GM21723 (cell line): ENCODE data around the gene NTRK3.
A peak's percentile ranks its signal among the peaks of the same experiment; 100 is the strongest.
"Not testable (repeated sequence)": the region's sequence is repeated elsewhere in the genome, so short reads cannot be mapped to it uniquely, and the experiment has no call there.

Source experiments
- ATAC-seq: cut with Tn5 transposase; IDR thresholded peaks from one replicate; pipeline ENCODE4 v1.9.1; 2021; ENCODE audit warnings: mild to moderate bottlenecking, moderate library complexity; ENCODE audit not compliant: unreplicated experiment

The NTRK3 gene

DNA sequence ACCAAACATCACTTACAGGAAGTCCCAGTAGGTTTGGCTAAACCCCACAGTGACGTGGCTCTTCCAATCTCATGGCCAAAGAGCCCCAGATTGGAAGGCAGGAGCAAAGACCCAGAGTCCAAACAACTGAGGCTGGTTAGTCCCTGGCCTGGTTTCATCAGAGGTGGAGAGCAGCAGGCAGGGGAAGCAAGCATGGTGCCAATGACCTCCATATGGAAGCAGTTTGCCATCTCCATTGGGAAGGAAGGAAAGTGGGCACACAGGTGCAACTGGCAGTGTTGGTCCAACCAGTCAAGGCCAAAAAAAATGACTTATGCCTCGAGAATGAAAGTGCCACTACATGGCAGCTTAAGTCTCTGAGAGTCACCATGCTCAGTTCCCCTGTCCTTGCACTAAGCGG, 175.9 kb downstream of the NTRK3 start:
- ATAC-seq, result no peak

DNA sequence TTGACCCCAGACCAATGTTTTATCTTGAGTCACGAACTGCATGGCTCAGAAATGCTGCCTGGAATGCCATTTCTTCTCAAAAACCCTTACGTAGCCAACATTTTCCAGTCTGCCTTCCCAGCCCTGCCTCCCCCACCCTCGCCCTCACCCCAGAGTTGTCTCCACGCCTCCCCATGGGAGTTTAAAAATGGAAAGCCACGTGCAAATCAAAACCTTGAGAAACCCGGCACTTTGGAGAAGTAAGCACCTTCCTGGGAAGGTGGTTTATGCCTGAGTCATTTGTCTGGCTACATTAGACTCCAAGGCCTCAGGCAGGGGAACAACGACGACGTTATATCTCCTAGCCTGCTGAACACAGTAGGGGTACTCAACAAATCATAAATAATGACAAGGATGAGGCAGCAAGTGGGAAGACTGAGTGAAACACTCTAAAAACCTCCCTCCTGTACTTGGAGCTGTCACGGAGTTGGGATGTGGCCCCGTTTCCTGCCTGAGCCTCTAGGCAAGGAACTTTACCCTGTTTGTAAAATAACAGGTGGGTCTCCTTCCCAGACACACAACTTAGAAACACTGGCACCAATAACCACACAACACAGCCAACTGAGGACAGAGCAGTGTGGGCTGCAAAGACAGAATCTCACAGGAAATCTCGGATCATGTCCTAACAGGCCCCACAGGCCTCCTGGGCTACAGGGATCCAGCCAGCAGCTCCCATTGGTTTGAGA, 179.1 kb downstream of the NTRK3 start:
- ATAC-seq, result no peak

DNA sequence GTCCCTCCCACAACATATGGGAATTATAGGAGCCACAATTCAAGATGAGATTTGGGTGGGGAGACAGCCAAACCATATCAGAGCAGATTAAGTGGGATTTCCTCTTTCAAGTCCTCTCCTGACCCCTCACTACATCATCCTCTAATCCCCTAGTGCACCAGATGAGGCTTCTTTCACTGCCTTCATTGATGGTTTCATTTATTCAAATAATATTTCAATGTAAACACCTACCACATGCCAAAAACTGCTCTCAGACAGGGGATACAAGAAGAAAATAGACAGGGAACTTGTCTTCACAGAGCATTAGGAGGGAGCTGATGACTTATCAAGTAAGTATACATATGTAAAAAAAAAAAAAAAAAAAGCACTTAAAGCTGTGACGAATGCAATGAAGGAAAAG, 180.2 kb downstream of the NTRK3 start:
- no peak for ATAC-seq

DNA sequence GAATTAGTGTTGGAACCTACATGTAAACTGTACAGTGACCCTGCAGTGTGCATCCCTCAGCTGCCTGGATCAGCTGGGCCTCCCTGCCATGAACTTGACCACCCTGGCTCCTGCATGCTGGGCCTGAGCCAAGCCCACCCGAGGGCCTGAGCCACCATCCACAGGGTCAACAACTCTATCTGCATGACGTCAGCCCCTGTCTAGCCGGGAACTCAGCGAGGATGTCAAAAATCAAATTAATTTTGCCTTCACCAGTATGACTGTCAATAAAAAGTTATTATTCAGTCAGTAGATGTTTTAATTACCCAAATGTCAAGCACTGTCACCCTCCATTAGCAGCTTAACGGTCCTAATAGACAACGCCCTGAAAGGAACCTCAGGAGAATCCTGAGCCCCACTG, 181.4 kb downstream of the NTRK3 start:
- ATAC-seq, result no peak

DNA sequence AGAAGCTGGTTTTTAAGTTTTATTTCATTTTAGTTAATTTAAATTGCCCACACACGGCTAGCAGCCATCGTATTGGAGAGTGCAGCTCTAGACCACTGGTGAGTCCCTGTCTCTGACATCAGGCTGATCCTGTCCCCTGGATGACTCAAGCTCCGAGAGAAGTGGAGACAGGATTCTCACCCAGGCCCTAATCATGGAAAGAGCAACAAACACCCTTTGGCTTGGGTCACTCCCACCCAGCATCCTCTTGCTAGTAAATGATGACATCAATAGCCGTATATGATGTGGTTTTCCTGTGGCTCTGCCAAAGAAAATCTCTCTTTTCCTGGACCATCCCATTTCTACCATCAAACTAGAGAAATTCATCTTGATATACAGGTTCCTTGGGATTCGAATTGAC, 182.2 kb downstream of the NTRK3 start:
- no peak for ATAC-seq

DNA sequence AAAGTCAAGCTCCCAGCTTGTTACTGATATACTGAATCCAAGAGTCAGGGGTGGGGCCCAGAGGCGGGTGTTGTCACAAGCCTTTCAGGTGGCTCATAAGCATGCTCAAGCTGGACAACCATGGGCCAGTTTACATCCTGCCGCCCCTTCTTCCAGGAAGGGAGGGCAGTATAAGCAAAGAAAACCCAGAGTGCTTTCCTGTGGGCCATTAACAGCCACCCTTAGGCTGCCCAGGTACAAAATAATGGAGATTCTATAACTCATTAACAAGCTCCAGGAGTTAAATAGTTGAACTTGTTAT, 183.2 kb downstream of the NTRK3 start:
- no peak for ATAC-seq

DNA sequence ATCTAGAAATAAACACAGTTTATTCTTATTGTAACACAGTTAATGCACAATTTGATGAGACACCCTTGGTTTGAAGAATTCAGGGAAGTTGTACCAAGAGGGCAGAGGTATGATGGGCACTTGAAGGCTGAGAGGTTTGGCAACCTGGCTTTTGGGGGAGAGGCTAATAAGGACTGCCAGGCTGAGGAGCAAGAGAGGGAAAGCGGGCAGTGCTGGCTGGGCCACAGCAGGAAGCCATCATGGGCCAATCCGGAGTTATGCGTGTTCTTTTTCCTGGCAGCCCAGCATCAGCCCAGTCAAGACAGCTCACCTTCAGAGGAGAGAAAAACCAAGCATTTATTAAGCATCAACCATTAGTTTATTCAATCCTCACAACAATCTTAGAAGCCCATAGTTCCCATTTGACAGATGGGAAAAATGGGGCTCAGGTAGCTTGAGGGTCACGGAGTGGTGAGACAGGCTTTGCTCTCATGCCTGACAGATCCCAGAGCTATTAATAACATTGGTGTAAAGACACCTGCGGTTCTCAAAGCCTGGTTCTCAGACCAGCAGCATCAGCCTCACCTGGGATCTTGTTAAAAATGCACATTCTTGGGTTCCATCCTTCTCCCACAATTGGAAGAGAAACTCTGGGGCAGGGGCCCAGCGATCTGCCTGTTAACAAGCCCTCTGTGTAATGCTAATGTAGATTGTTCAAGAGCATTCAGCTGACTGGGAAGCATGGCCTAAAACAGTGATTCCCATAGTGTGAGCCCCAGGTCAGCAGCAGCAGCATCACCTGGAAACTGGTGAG, 183.7 kb downstream of the NTRK3 start:
- ATAC-seq, result no peak

DNA sequence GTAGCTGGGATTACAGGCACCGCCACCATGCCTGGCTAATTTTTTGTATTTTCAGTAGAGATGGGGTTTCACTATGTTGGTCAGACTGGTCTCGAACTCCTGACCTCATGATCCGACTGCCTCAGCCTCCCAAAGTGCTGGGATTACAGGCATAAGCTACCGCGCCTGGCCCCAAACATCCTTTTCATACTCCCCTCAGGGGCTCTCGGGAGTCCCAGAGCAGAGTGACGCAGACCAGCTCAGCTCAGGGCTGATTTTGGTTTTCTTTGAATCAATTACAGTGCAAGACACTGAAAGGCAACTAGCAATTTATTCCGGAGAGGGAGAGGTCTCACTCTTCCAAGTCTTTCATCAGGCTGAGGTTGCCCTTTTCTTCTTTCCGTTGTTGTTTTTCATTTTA, 184.4 kb downstream of the NTRK3 start:
- ATAC-seq, result not testable (repeated sequence)

DNA sequence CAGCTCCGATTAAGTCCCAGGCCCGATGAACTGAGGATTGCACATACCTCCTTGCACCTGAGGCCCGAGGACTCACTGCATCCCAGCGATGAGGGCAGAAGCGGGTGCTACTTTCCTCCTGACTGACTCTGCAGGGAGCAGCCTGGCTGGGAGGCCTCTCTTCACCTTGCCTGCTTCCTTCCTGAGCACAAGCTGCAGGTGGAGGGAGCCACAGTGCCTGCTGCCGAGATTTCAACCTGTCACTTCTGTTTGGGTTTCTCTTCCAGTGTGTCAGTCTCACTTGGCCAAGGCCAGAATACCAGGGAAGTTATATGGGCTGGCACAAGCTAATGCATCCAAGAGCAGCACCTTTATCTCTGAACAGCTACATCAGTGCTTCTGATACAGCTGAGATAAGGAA, 185.4 kb downstream of the NTRK3 start:
- ATAC-seq, result no peak

DNA sequence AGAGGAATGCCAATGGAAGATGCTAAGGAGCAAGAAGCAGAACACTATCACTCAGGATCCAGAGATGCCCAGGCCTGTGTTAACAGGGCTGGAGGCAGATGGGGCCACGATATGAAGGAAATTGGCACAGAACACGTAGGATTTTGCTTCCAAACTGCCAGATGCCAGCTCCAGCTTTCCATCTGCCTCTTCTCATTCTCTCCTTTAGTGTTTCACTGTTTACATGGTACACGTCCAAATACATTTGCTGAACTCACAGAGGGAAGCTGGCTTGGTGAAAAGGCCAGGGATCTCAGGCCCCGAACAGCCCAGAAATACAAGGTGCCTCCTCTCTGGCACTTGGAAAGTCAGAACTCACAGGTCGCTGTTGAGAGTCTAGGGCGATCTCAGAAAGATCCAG, 187.0 kb downstream of the NTRK3 start:
- ATAC-seq, result no peak

DNA sequence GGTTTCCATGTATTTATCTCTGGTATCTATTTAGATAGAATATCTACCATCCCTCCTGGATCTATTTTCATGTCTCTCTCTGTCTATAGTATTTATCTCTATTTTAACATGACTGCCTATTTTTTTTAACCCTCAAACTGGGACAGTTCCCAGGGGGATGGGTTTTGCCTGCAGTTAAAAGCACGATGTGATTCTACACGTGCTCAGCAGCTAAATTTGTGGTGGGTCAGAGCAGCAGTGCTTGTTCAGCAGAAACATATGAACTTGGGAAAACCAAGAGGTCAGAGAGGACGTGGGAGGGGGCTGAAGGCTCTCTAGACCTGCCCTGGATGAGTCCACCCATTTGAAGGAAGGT, 189.2 kb downstream of the NTRK3 start:
- no peak for ATAC-seq

DNA sequence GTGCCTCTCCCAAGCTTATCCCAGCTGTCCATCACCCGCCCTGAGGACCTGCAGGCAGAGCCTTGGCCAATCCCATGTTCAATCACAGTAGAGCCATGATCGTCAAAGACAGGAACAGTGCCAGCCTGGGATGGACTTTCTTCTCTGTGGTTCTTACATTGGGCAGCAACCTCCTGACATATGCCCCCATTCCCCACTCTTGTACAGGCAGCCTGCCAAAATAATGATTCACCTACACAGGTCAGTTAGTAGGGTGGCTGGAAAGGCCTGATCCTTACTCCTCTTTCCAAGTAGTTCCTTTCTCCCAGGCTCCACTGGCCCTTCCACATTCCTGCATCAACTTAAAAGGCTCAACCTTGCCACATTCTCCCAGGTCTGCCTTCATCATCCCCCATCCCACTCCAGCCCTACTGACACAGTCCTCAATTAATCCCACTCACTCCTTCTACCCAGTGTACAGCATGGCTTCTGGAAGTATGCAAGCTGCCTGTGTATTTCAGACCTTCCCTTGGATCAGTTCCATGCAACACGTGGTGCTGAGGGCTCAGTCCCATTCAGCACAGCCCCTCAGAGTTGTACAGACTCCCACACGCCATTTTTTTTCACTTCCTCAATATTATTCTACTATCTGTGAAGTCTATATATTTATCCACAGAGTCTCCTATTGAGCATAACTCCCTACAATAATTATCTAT, 189.8 kb downstream of the NTRK3 start:
- ATAC-seq, result no peak

DNA sequence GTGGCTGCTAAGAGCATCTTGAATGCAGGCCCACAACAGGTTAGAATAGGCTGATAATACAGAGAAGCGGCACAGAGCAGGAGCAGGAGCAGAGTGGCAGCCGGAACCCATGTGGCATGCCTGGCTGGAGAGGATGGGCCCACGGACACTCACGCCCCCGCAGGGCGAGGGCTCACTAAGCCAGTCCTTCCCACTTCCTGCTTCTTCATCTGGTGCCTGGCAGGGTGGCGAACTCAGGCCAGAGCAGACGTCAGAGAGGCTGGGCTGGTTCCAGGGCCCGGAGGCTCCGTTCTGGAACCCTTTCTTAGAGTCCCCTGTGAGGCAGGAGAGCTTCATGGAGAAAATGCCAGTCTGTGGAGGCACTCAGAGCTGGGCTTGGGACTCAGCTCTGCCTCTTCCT, 195.1 kb downstream of the NTRK3 start:
- ATAC-seq, result no peak

DNA sequence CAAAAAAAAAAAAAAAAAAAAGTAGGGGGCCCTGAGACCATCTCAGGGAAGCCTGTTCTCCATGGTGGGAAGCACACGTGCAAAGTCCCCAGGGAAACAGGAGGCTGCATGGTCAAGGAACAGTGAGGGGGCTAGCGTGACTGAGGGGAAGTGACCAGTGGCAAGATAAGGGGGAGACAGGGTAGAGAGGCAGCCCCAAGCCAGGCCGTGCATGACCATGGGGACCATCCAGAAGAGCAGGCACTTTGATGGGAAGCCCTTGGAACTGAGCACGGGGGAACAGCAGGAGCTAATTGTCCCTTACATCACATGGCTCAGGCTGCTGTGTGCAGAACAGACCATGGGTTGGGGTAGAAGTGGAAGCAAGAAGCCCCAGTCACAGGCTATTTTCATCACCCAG, 196.2 kb downstream of the NTRK3 start:
- no peak for ATAC-seq

DNA sequence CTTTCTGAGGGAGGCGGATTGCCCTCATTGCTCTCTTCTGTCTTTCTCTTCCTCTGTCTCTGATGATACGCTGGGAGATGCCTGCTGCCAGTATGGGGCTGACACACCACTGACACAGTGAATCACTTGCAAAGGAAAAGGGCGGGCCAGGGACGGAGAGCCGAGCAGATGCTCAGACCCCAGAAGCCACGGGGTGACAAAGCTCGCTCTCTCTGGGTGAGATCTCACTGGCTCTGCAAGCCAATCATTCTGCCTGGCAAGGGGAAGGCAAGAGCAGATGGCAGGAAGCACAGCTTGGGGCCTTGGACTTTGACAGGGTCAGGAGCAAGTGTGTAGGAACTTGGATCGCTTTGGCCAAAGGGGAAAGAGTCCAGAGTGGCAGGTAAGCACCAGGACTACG, 198.7 kb downstream of the NTRK3 start:
- ATAC-seq, result no peak

DNA sequence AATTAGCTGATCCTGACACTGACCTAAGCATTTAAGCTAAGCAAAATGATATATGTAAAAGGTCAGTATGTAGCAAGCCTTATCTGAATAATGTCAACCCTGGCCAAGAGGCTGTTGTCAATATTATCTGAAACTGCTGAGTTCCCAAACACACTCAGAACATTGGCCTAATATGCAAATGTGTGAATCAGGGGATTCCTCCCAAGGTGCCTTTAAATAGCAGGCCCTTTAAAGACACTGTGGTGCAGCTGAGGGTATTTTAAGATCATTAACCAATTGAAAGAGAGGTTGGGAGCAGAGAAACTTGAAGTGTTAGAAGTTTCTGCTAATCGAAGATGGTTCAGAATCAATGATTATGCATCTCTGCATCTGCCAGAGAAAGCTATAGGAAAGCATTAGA, 207.0 kb downstream of the NTRK3 start:
- peak; percentile 94 for ATAC-seq

DNA sequence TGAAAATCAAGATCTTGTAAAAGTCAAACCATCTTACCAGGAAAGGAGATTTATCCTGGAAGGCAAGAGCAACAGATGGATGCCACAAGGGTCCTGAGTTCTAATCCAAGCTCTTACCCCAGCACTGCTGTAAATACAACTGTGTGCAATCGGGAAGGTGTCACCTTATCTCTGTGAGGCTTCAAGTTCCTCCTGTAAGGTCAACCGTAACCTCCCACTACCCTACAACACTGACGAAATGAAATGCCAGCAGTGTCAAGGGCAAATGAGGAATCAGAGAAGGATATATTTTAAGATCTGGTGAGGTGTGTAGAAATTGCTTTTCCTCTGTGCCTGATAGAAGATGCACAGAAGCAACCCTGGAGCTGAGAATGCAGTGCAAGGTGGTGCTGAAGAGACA, 207.8 kb downstream of the NTRK3 start:
- ATAC-seq, result no peak

DNA sequence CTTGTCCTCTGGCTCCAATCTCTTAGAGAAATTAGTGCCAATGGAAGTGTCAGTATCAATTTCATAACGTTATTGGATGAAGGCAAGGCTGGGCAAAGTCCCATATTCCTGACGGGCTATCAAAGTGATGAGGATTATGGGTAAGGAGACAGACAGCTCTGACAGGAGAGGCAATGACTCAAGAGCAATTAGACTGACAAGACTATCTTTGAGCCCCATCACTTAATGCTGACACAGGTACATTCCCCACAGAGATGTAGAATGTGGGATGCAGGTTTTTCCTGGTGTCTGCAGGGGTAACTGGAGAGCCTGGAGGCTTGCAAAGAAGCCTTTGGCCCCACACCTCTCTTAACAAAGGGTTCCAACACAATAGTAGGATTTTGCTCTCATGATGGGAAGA, 208.3 kb downstream of the NTRK3 start:
- no peak for ATAC-seq

DNA sequence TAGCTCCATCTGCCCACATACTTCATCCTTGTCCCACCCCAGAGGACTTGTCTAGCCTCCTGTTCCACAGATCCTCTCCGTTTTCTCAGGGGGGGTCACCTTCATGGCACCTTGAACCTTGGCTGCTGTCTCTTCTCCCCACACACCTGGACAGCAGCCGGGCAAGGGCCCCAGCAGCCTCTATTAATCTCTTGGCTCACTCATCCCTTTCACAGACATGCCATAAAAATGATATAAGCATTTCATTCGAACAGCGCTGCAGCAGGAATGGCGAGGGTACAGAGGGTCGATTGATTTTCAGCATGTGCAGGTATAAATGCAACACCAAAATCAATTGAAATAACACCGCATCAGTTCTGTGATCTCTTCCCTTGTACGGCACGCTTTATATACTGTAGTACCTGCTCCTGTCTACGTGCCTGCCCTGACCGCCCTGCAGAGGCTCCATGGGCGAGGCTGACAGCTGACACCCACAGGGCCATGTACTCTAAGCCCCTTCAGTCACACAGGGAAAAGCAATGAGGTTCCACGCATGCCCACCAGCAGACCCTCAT, 209.9 kb downstream of the NTRK3 start:
- ATAC-seq, result no peak

DNA sequence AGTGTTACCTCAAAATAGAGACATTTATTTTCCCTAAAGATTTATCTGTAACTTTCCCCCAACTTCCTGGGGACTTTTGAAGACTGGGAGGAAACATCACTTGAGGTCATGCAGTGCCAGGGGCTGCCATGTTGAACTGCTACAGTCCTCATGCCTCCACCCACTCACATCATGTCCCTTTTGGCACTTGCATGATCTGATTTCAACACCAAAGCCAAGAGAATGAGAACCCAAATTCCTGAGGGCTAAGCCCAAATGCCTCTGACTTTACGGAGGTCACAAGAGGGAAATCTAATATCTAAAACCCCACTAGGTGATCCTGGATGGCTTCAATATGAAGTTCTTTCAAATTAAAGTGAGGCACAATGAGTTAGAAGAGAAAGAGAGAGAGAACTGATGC, 213.1 kb downstream of the NTRK3 start:
- ATAC-seq, result no peak

DNA sequence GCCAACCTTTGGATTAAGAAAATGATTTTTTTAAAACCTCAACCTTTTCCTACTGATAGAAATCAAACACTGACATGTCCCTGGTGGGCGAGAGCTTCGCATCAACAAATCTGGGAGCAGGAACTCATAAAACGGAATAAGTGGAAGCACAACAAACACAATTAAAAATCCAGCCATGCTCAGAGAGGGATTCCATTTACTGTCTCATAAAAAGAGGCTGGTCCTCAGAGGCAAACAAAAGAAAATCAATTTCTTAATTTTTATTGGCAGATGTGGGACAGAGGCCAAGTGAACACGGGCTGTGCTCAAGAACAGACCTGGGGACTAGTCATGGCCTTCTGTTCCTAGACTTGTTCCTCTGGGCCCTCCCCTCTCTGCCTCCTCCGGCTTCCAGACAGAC, 214.5 kb downstream of the NTRK3 start:
- ATAC-seq, result no peak

DNA sequence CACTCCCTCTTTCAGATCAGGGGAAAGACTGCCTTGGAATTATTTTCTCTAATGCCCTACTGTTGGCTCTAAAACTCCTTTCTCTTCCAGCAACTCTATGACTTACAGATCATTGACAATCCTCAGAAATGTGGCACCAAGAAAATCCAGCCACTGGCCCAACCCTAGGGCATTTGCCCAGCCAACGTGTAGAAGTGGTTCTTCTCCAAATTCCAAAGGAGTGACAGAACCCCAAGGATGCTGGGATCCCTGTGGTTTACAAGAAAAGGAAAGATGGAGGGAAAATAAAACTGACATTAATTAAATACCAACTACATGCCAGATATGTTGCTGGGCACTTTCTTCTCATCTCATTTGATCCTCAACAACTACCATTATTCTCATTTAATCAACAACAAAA, 216.0 kb downstream of the NTRK3 start:
- no peak for ATAC-seq
